Spleen (tissue), 11 donors: ENCODE results near the gene LRRC75A. TPM values are rescaled to one million over a fixed set of nuclear protein-coding genes. Genes with fewer than 3 reads are reported as not detected.
"Not testable (repeated sequence)": the region's sequence is repeated elsewhere in the genome, so short reads cannot be mapped to it uniquely, and the experiment has no call there.

Experiments used
- DNase-seq: peaks from one replicate; pipeline ENCODE4 v3.0.0-alpha.2; 2020
- H3K27ac ChIP-seq, 8 donors: fragments of 200-600 bp; sonication (generic) in 7 of 8; 1 replicate in 4 of 8; 2 replicates in 4 of 8; pipeline versions ENCODE4 v1.5.0 to v1.8.0; 2016 to 2021; ENCODE audit warnings: inconsistent platforms in 4 of 8, mild to moderate bottlenecking in 4 of 8, moderate library complexity in 1 of 8
- H3K27me3 ChIP-seq, 7 donors: fragments of 200-600 bp; sonication (generic) in 6 of 7; replicated peaks in 1 of 7; 1 replicate in 4 of 7; 2 replicates in 3 of 7; pipeline versions ENCODE4 v1.5.0 to v1.8.0; 2016 to 2021; ENCODE audit warnings: inconsistent platforms in 3 of 7, mild to moderate bottlenecking in 1 of 7
- H3K36me3 ChIP-seq, 6 donors: fragments of 200-600 bp; sonication (generic) in 5 of 6; 1 replicate in 4 of 6; 2 replicates in 2 of 6; pipeline versions ENCODE4 v1.5.0 to v1.8.0; 2016 to 2021; ENCODE audit warnings: inconsistent platforms in 2 of 6
- H3K4me1 ChIP-seq, 6 donors: fragments of 200-600 bp; sonication (generic) in 5 of 6; 1 replicate in 3 of 6; 2 replicates in 3 of 6; pipeline versions ENCODE4 v1.5.0 to v1.8.0; 2016 to 2021; ENCODE audit warnings: inconsistent platforms in 3 of 6
- H3K4me3 ChIP-seq, 8 donors: fragments of 200-600 bp; sonication (generic) in 7 of 8; 1 replicate in 4 of 8; 2 replicates in 4 of 8; pipeline versions ENCODE4 v1.5.0 to v1.8.0; 2016 to 2021; ENCODE audit warnings: inconsistent platforms in 4 of 8, mild to moderate bottlenecking in 4 of 8, moderate library complexity in 2 of 8
- H3K9me3 ChIP-seq, 8 donors: fragments of 200-600 bp; sonication (generic) in 7 of 8; 1 replicate in 4 of 8; 2 replicates in 4 of 8; pipeline versions ENCODE4 v1.5.0 to v1.8.0; 2016 to 2021; ENCODE audit warnings: inconsistent platforms in 4 of 8
- CTCF ChIP-seq, 11 experiments: fragments of 200-600 bp in 7 of 11; fragments of 450-650 bp in 4 of 11; sonication (generic) in 4 of 11; IDR thresholded peaks in 8 of 11; conservative IDR thresholded peaks in 3 of 11; 1 replicate in 7 of 11; 2 replicates in 4 of 11; pipeline versions ENCODE4 v1.4.0 to v1.8.0; 2016 to 2021; ENCODE audit warnings: antibody characterized with exemption in 11 of 11, inconsistent platforms in 4 of 11, mild to moderate bottlenecking in 1 of 11
- POLR2A ChIP-seq, 3 donors: fragments of 450-650 bp; IDR thresholded peaks; one replicate each; pipeline ENCODE4 v1.5.1; 2017; ENCODE audit warnings: antibody characterized with exemption in 3 of 3, mild to moderate bottlenecking in 1 of 3
- POLR2AphosphoS5 ChIP-seq, 3 donors: sonication (generic); formaldehyde crosslinking; IDR thresholded peaks; one replicate each; pipeline ENCODE4 v1.5.1; 2017; ENCODE audit warnings: antibody characterized with exemption in 3 of 3
- WGBS, 5 donors: extraction: QIAGEN DNeasy Blood & Tissue Kit in 3 of 5; methylation state at CpG; one replicate each; pipeline versions ENCODE4 v1.1.5 to v1.1.7; 2013 to 2018; 5-methylcytosine and 5-hydroxymethylcytosine counted together
- intact Hi-C: fragments of 100-400 bp; cut with DNase I; formaldehyde crosslinking; loops from one replicate; pipeline ENCODE4 v1.15.0; 2023; ENCODE audit warnings: low total_unique reads
- polyA plus RNA-seq, 3 donors: library from polyadenylated mRNA; stranded (reverse); fragments of 200-250 nt; gene quantifications; one replicate each; pipeline ENCODE4 v1.2.1, GENCODE V29; 2013
- total RNA-seq, 7 donors: library from RNA; depleted of rRNA in 3 of 7; stranded (reverse); fragments of >200 nt in 3 of 7; fragmentation: NEBNext Ultra II Directional in 4 of 7; extraction: Animal tissue kit (Norgen Biotek cat#: 25700) in 4 of 7; gene quantifications; one replicate each; pipeline versions ENCODE4 v1.1.0 to v1.2.1, GENCODE V29; 2016 to 2021
- donor health status: healthy with polysubstance abuse.
- donor health status: DM: no; HTN: no; CAD: no; lungs with moderate emphysema.
- donor health status: DM: no; HTN: no; CAD: no.
- donor health status: Bipolar disorder and iron deficiency.
- donor health status: healthy.
- donor health status: DM: no; HTN: no; CAD: no.
- donor health status: DM: yes; HTN: yes; CAD: no.

Gene LRRC75A
- total and polyA plus RNA-seq, 10 donors, result 4.2 to 26.4 (median 19.3) TPM

GRCh38 chr17:16407911-16408588, 83.9 kb downstream of the LRRC75A start:
- DNase-seq, result peak; percentile 81
- Histone ChIP-seq H3K4me3 (peak overlapping the region in 1 of 8 donors; percentile 65), H3K36me3 (no peaks in the 10 kb centered on the region), H3K4me1 (peaks cover 10 to 27% (median 20%) of the 10 kb centered on the region in 6 donors), H3K27me3 (peaks cover 0 to 30% (median 6%) of the 10 kb centered on the region in 7 donors), H3K27ac (peak overlapping the region in 7 of 8 donors; percentile 45 to 75 (median 70)), H3K9me3 (no peaks in the 10 kb centered on the region)
- WGBS, 5 donors, result 25 to 38% (median 32%) methylated on average over 13 to 14 of the region's 14 CpGs
- intact Hi-C loops, result no loop called here
- TF ChIP-seq POLR2AphosphoS5 (IDR thresholded peaks at IDR 0.05) (no peak), POLR2A (IDR thresholded peaks at IDR 0.05) (no peak), CTCF (IDR thresholded peaks at IDR 0.05 in 8 of 11, conservative IDR thresholded peaks at IDR 0.05 in 3 of 11) (no peak)

GRCh38 chr17:16406742-16407674, 85.0 kb downstream of the LRRC75A start:
- Histone ChIP-seq H3K27ac (peak overlapping the region in 7 of 8 donors; percentile 51 to 75 (median 61)), H3K4me3 (peak overlapping the region; percentile 28 to 65 (median 41)), H3K9me3 (no peaks in the 10 kb centered on the region), H3K27me3 (peaks cover 0 to 30% (median 6%) of the 10 kb centered on the region in 7 donors), H3K4me1 (peaks cover 10 to 27% (median 20%) of the 10 kb centered on the region in 6 donors), H3K36me3 (no peaks in the 10 kb centered on the region)
- DNase-seq, result peak; percentile 75
- 7 to 9% (median 9%) methylated on average over 61 to 67 of the region's 67 CpGs for WGBS, 5 donors
- TF ChIP-seq CTCF (IDR thresholded peaks at IDR 0.05 in 8 of 11, conservative IDR thresholded peaks at IDR 0.05 in 3 of 11) (no peak), POLR2AphosphoS5 (IDR thresholded peaks at IDR 0.05) (peak; percentile 39 to 59 (median 56))
- intact Hi-C loops, result no loop called here

- DNase-seq, H3K27ac ChIP-seq, H3K9me3 ChIP-seq, H3K4me3 ChIP-seq, H3K36me3 ChIP-seq, intact Hi-C loops: not testable (repeated sequence)
- 84 to 95% (median 91%) methylated on average over 9 of the region's 9 CpGs for WGBS, 5 donors
- peaks cover 10 to 26% (median 20%) of the 10 kb centered on the region in 6 donors for H3K4me1 ChIP-seq
- peaks cover 0 to 30% (median 6%) of the 10 kb centered on the region in 7 donors for H3K27me3 ChIP-seq
Observed at GRCh38 chr17:16403847-16404246, 88.1 kb downstream of the LRRC75A start.

- no peaks in the 10 kb centered on the region for H3K36me3 ChIP-seq
- H3K4me1 ChIP-seq, result no peaks in the 10 kb centered on the region
- WGBS, 5 donors, result 36 to 44% (median 39%) methylated on average over 8 to 9 of the region's 9 CpGs
- H3K4me3 ChIP-seq, result no peak overlapping the region
- no peaks in the 10 kb centered on the region for H3K27me3 ChIP-seq
- H3K27ac ChIP-seq, result peak overlapping the region in 1 of 8 donors; percentile 35
- intact Hi-C loops, result no loop called here
- no peaks in the 10 kb centered on the region for H3K9me3 ChIP-seq
- TF ChIP-seq POLR2A (IDR thresholded peaks at IDR 0.05) (no peak), POLR2AphosphoS5 (IDR thresholded peaks at IDR 0.05) (no peak), CTCF (IDR thresholded peaks at IDR 0.05 in 8 of 11, conservative IDR thresholded peaks at IDR 0.05 in 3 of 11) (no peak)
- peak; percentile 18 for DNase-seq
Observed at GRCh38 chr17:16398270-16399267, 93.4 kb downstream of the LRRC75A start.

GRCh38 chr17:16396693-16397092, 95.3 kb downstream of the LRRC75A start:
- H3K9me3 ChIP-seq, H3K27me3 ChIP-seq, H3K36me3 ChIP-seq, intact Hi-C loops, H3K4me3 ChIP-seq, H3K27ac ChIP-seq, H3K4me1 ChIP-seq: not testable (repeated sequence)
- DNase-seq, result peak; percentile 2
- WGBS, 5 donors, result 41 to 69% (median 65%) methylated on average over 2 of the region's 2 CpGs

- H3K27me3 ChIP-seq, H3K36me3 ChIP-seq, intact Hi-C loops, H3K27ac ChIP-seq, H3K4me3 ChIP-seq, H3K4me1 ChIP-seq, H3K9me3 ChIP-seq: not testable (repeated sequence)
- WGBS, 5 donors, result 84 to 90% (median 88%) methylated on average over 4 of the region's 4 CpGs
- peak; percentile 12 for DNase-seq
Observed at GRCh38 chr17:16395887-16396286, 96.1 kb downstream of the LRRC75A start.
